Measurements from ENCODE around the gene ADTRP.
A peak's percentile ranks its signal among the peaks of the same experiment; 100 is the strongest.

ADTRP gene

GRCh38 chr6:11766589-11767450 lies 11.8 kb downstream of the ADTRP start:
- Histone ChIP-seq H3K27ac (ENCODE audit: low read length) (no peak overlapping the region), H3K4me1 (ENCODE audit: control insufficient read depth, insufficient read depth, low read length) (peaks cover 41% of the 10 kb centered on the region)

DNA sequence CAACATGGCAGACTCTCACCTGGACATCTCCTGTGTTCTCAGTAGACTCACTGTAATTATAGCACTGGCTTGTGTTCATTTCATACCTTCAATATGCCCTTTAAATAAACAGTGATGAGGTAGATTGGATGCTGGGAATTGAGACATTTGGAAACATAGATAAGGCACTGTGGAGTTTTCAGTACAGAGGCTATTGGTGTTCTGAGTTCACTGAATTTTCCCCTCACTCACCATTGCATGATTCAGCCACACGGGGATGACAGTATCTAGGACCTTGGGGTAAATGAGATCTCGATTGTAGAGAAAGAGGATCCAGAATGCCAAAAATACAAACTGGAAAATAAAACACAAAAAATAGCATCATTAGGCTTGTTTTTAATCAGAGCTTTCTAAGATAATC lies 12.6 kb downstream of the ADTRP start:
- Histone ChIP-seq H3K9me3 (ENCODE audit: control insufficient read depth in 2 of 2, low read length in 2 of 2) (no peaks in the 10 kb centered on the region), H3K4me1 (ENCODE audit: control insufficient read depth, insufficient read depth, low read length) (peaks cover 38% of the 10 kb centered on the region), H3K4me3 (ENCODE audit: low read length in 2 of 2) (no peak overlapping the region), H3K9ac (ENCODE audit: low read length in 2 of 2) (no peak overlapping the region), H3K27me3 (ENCODE audit: control insufficient read depth in 1 of 2, insufficient read depth in 2 of 2, low read length in 2 of 2) (no peaks in the 10 kb centered on the region), H3K27ac (ENCODE audit: low read length) (no peak overlapping the region), H3K36me3 (ENCODE audit: control insufficient read depth in 2 of 2, insufficient read depth in 2 of 2, low read length in 2 of 2) (no peaks in the 10 kb centered on the region)

More at GRCh38 chr6:11766589-11767450, 11.8 kb downstream of the ADTRP start:
- H3K36me3 ChIP-seq (ENCODE audit: control insufficient read depth in 2 of 2, insufficient read depth in 2 of 2, low read length in 2 of 2) = no peaks in the 10 kb centered on the region
- no peaks in the 10 kb centered on the region for H3K27me3 ChIP-seq (ENCODE audit: control insufficient read depth in 1 of 2, insufficient read depth in 2 of 2, low read length in 2 of 2)
- H3K4me3 ChIP-seq (ENCODE audit: low read length in 2 of 2) = no peak overlapping the region
- no peaks in the 10 kb centered on the region for H3K9me3 ChIP-seq (ENCODE audit: control insufficient read depth in 2 of 2, low read length in 2 of 2)
- no peak overlapping the region for H3K9ac ChIP-seq (ENCODE audit: low read length in 2 of 2)

GRCh38 chr6:11764250-11764604 lies 14.4 kb downstream of the ADTRP start:
- H3K36me3 ChIP-seq (ENCODE audit: control insufficient read depth in 2 of 2, insufficient read depth in 2 of 2, low read length in 2 of 2) = no peaks in the 10 kb centered on the region
- no peak overlapping the region for H3K4me3 ChIP-seq (ENCODE audit: low read length in 2 of 2)
- H3K9me3 ChIP-seq (ENCODE audit: control insufficient read depth in 2 of 2, low read length in 2 of 2) = no peaks in the 10 kb centered on the region
- no peak overlapping the region for H3K9ac ChIP-seq (ENCODE audit: low read length in 2 of 2)
- peaks cover 28% of the 10 kb centered on the region for H3K4me1 ChIP-seq (ENCODE audit: control insufficient read depth, insufficient read depth, low read length)
- no peaks in the 10 kb centered on the region for H3K27me3 ChIP-seq (ENCODE audit: control insufficient read depth in 1 of 2, insufficient read depth in 2 of 2, low read length in 2 of 2)
- H3K27ac ChIP-seq (ENCODE audit: low read length) = peak overlapping the region; percentile 68

- peak overlapping the region; percentile 68 for H3K27ac ChIP-seq (ENCODE audit: low read length)
- no peaks in the 10 kb centered on the region for H3K27me3 ChIP-seq (ENCODE audit: control insufficient read depth in 1 of 2, insufficient read depth in 2 of 2, low read length in 2 of 2)
- H3K9me3 ChIP-seq (ENCODE audit: control insufficient read depth in 2 of 2, low read length in 2 of 2) = no peaks in the 10 kb centered on the region
- peaks cover 26% of the 10 kb centered on the region for H3K4me1 ChIP-seq (ENCODE audit: control insufficient read depth, insufficient read depth, low read length)
- peak overlapping the region in 1 of 2 donors; percentile 35 for H3K4me3 ChIP-seq (ENCODE audit: low read length in 2 of 2)
- H3K36me3 ChIP-seq (ENCODE audit: control insufficient read depth in 2 of 2, insufficient read depth in 2 of 2, low read length in 2 of 2) = no peaks in the 10 kb centered on the region
- no peak overlapping the region for H3K9ac ChIP-seq (ENCODE audit: low read length in 2 of 2)
Measured at GRCh38 chr6:11763460-11764249, 14.9 kb downstream of the ADTRP start.

- Histone ChIP-seq H3K9me3 (ENCODE audit: control insufficient read depth in 2 of 2, low read length in 2 of 2) (no peaks in the 10 kb centered on the region), H3K4me1 (ENCODE audit: control insufficient read depth, insufficient read depth, low read length) (peaks cover 26% of the 10 kb centered on the region), H3K4me3 (ENCODE audit: low read length in 2 of 2) (peak overlapping the region in 1 of 2 donors; percentile 35), H3K27ac (ENCODE audit: low read length) (peak overlapping the region; percentile 68), H3K9ac (ENCODE audit: low read length in 2 of 2) (peak overlapping the region in 1 of 2 donors; percentile 10), H3K27me3 (ENCODE audit: control insufficient read depth in 1 of 2, insufficient read depth in 2 of 2, low read length in 2 of 2) (no peaks in the 10 kb centered on the region), H3K36me3 (ENCODE audit: control insufficient read depth in 2 of 2, insufficient read depth in 2 of 2, low read length in 2 of 2) (no peaks in the 10 kb centered on the region)
Measured at GRCh38 chr6:11762794-11763459, 15.7 kb downstream of the ADTRP start.

- H3K4me3 ChIP-seq (ENCODE audit: low read length in 2 of 2) = no peak overlapping the region
- no peak overlapping the region for H3K9ac ChIP-seq (ENCODE audit: low read length in 2 of 2)
- H3K4me1 ChIP-seq (ENCODE audit: control insufficient read depth, insufficient read depth, low read length) = peaks cover 24% of the 10 kb centered on the region
- no peak overlapping the region for H3K27ac ChIP-seq (ENCODE audit: low read length)
- no peaks in the 10 kb centered on the region for H3K27me3 ChIP-seq (ENCODE audit: control insufficient read depth in 1 of 2, insufficient read depth in 2 of 2, low read length in 2 of 2)
- H3K9me3 ChIP-seq (ENCODE audit: control insufficient read depth in 2 of 2, low read length in 2 of 2) = no peaks in the 10 kb centered on the region
- H3K36me3 ChIP-seq (ENCODE audit: control insufficient read depth in 2 of 2, insufficient read depth in 2 of 2, low read length in 2 of 2) = no peaks in the 10 kb centered on the region
Measured at GRCh38 chr6:11761744-11762620, 16.6 kb downstream of the ADTRP start.

DNA sequence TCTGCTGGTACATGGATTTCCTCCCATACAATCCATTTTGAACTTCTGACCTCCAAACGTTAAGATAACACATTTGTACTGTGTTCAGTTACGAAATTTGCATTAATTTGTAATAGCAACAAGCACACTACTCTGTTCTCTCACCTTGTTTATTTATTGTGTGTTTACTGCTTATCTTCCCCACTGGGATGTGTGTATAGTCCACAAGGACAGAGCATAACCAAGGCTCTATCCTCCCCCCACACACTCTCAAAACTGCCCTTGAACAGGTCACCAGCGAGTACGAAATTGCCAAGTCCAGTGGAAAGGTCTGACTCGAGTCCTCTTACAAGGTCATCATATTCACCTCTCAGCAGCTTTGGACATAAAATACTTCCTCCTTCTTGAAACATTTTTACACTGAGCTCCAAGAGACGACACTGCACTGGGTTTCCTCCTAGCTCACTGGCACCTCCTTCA lies 18.6 kb downstream of the ADTRP start:
- H3K27me3 ChIP-seq (ENCODE audit: control insufficient read depth in 1 of 2, insufficient read depth in 2 of 2, low read length in 2 of 2) = no peaks in the 10 kb centered on the region
- peaks cover 17% of the 10 kb centered on the region for H3K4me1 ChIP-seq (ENCODE audit: control insufficient read depth, insufficient read depth, low read length)

DNA sequence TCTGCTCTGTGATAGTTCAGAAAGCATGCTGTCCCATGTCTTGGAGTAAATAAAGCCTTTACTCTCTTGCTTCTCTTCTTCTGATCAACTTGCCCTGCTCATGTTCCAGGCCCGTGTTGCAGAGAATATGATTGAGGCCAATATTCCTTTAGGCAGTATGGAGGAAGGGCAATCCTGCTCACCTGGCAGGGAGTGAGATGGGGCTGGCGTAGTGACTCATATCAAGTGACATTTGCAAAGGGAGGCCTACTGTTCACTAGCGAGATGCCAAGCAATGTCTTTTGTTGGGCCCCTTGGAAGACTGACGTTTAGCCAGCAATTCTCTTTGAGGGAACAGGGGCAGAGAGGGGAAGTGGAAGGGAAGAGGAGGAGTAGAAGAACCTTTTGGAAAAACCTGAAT lies 19.7 kb downstream of the ADTRP start:
- no peak overlapping the region for H3K9ac ChIP-seq (ENCODE audit: low read length in 2 of 2)
- no peaks in the 10 kb centered on the region for H3K9me3 ChIP-seq (ENCODE audit: control insufficient read depth in 2 of 2, low read length in 2 of 2)
- H3K27ac ChIP-seq (ENCODE audit: low read length) = no peak overlapping the region
- H3K4me1 ChIP-seq (ENCODE audit: control insufficient read depth, insufficient read depth, low read length) = peaks cover 13% of the 10 kb centered on the region
- H3K4me3 ChIP-seq (ENCODE audit: low read length in 2 of 2) = no peak overlapping the region
- H3K36me3 ChIP-seq (ENCODE audit: control insufficient read depth in 2 of 2, insufficient read depth in 2 of 2, low read length in 2 of 2) = no peaks in the 10 kb centered on the region
- H3K27me3 ChIP-seq (ENCODE audit: control insufficient read depth in 1 of 2, insufficient read depth in 2 of 2, low read length in 2 of 2) = no peaks in the 10 kb centered on the region

More for the DNA sequence above, 18.6 kb downstream of the ADTRP start:
- Histone ChIP-seq H3K9ac (ENCODE audit: low read length in 2 of 2) (no peak overlapping the region), H3K9me3 (ENCODE audit: control insufficient read depth in 2 of 2, low read length in 2 of 2) (no peaks in the 10 kb centered on the region), H3K4me3 (ENCODE audit: low read length in 2 of 2) (no peak overlapping the region), H3K27ac (ENCODE audit: low read length) (no peak overlapping the region), H3K36me3 (ENCODE audit: control insufficient read depth in 2 of 2, insufficient read depth in 2 of 2, low read length in 2 of 2) (no peaks in the 10 kb centered on the region)

DNA sequence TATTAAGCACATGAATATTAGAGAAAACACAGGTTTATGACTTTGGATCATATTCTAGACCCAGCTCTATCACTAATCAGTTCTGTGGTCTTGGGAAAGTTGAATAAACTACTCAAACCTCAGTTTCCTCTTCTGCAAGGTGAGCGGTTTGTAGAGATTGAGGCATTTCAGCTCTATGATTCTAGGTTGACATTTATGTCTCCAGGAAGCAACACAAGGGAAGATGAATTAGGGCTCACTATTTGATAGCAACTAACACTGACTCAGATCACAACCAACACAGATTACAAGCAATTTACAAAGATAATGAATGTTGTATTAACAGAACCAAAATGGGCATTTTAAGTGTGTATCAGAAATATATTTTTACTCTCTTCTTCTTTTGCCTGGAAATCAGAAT lies 21.9 kb downstream of the ADTRP start:
- H3K4me3 ChIP-seq (ENCODE audit: low read length in 2 of 2) = no peak overlapping the region
- no peaks in the 10 kb centered on the region for H3K27me3 ChIP-seq (ENCODE audit: control insufficient read depth in 1 of 2, insufficient read depth in 2 of 2, low read length in 2 of 2)
- no peak overlapping the region for H3K27ac ChIP-seq (ENCODE audit: low read length)
- no peaks in the 10 kb centered on the region for H3K4me1 ChIP-seq (ENCODE audit: control insufficient read depth, insufficient read depth, low read length)
- H3K36me3 ChIP-seq (ENCODE audit: control insufficient read depth in 2 of 2, insufficient read depth in 2 of 2, low read length in 2 of 2) = no peaks in the 10 kb centered on the region
- H3K9ac ChIP-seq (ENCODE audit: low read length in 2 of 2) = no peak overlapping the region
- H3K9me3 ChIP-seq (ENCODE audit: control insufficient read depth in 2 of 2, low read length in 2 of 2) = no peaks in the 10 kb centered on the region

GRCh38 chr6:11756292-11756691 lies 22.3 kb downstream of the ADTRP start:
- Histone ChIP-seq H3K9ac (ENCODE audit: low read length in 2 of 2) (no peak overlapping the region), H3K9me3 (ENCODE audit: control insufficient read depth in 2 of 2, low read length in 2 of 2) (no peaks in the 10 kb centered on the region), H3K27ac (ENCODE audit: low read length) (no peak overlapping the region), H3K36me3 (ENCODE audit: control insufficient read depth in 2 of 2, insufficient read depth in 2 of 2, low read length in 2 of 2) (no peaks in the 10 kb centered on the region), H3K27me3 (ENCODE audit: control insufficient read depth in 1 of 2, insufficient read depth in 2 of 2, low read length in 2 of 2) (no peaks in the 10 kb centered on the region), H3K4me1 (ENCODE audit: control insufficient read depth, insufficient read depth, low read length) (no peaks in the 10 kb centered on the region), H3K4me3 (ENCODE audit: low read length in 2 of 2) (no peak overlapping the region)
